MCF 10A (cell line): ENCODE data around the gene ARHGAP20. TPM values are rescaled to one million over a fixed set of nuclear protein-coding genes. Genes with fewer than 3 reads are reported as not detected.

Experiments used
- BruUV-seq: library from RNA; stranded (reverse); fragments of 400-500 nt; replicated peaks from 2 replicates; lab custom pipeline; 2021; lab: Mats Ljungman, UMichigan
- CTCF ChIA-PET: fragments of 300-600 bp; sonication (Branson Sonifier 250); formaldehyde crosslinking; extraction: SDS; loops from one replicate; lab custom pipeline; 2021; ENCODE audit warnings: antibody characterized with exemption, inconsistent platforms; lab: Yijun Ruan, JAX
- POLR2A ChIA-PET: fragments of 300-600, 350-650 bp; sonication (Branson Sonifier 250); formaldehyde crosslinking; extraction: SDS; loops from one replicate; lab custom pipeline; 2020; ENCODE audit warnings: antibody characterized with exemption, inconsistent platforms; lab: Yijun Ruan, JAX
- DNase-seq: peaks from one replicate; pipeline ENCODE4 v3.0.0-alpha.2; 2018; ENCODE audit not compliant: unreplicated experiment
- H3K27ac Mint-ChIP-seq: one replicate; pipeline ENCODE4 v1.8.0; 2022; ENCODE audit warnings: mild to moderate bottlenecking, low read depth, mixed read lengths; ENCODE audit not compliant: unreplicated experiment
- H3K27me3 Mint-ChIP-seq: one replicate; pipeline ENCODE4 v1.8.0; 2022; ENCODE audit warnings: mixed read lengths; ENCODE audit not compliant: insufficient read depth, unreplicated experiment
- H3K36me3 Mint-ChIP-seq: one replicate; pipeline ENCODE4 v1.8.0; 2022; ENCODE audit warnings: mild to moderate bottlenecking, moderate library complexity, mixed read lengths; ENCODE audit not compliant: insufficient read depth, unreplicated experiment
- H3K4me1 Mint-ChIP-seq: one replicate; pipeline ENCODE4 v1.8.0; 2022; ENCODE audit warnings: mixed read lengths; ENCODE audit not compliant: insufficient read depth, unreplicated experiment
- H3K4me3 Mint-ChIP-seq: one replicate; pipeline ENCODE4 v1.8.0; 2022; ENCODE audit warnings: mild to moderate bottlenecking, moderate library complexity, mixed read lengths; ENCODE audit not compliant: unreplicated experiment
- H3K9me3 Mint-ChIP-seq: one replicate; pipeline ENCODE4 v1.8.0; 2022; ENCODE audit warnings: mixed read lengths; ENCODE audit not compliant: unreplicated experiment
- intact Hi-C: fragments of 100-400 bp; cut with micrococcal nuclease; formaldehyde crosslinking; loops from 2 replicates; pipeline ENCODE4 v1.14.1; 2022
- total RNA-seq: library from RNA; stranded (reverse); gene quantifications from 2 replicates; pipeline ENCODE4 v1.2.3, GENCODE V29; 2022
- TF ChIP-seq, protein P1 (sequence below): fragments of 200-600 bp; IDR thresholded peaks from one replicate; pipeline ENCODE4 v1.8.0; 2022; ENCODE audit warnings: antibody characterized with exemption, mild to moderate bottlenecking; ENCODE audit not compliant: unreplicated experiment

Gene ARHGAP20
- total RNA-seq, 1 experiment from 2014 or later: not detected

DNA sequence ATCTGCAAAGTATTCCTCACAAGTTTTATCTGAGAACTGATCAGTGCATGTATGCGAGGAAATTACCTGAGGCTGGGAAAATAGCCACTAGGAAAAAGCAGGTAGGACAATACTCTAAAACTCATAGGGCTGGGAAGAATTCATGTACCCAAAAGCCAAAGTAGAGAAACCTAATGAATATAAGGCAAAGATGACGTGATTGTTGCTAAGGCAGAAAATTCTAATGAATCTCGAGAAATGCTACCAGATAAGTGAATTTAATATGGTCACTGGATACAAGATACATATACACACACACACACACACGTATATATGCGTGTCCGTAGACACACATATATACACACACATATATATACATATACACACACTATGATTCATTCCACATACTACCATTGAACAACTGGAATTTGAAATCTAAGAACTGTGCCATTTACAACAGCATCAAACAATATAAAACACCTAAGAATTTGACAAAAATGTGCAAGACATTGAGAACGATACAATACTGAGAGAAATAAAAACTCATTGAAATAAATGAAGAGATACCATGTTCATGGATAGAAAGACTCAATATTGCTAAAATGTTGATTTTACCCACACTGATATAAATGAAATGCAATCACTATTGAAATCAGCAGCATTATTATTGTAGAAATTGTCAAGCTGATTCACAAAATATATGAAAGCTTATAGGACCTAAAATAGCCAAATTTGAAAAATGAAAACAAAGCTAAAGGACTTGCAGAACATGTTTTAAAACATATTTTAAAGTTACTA, 46.4 kb downstream of the ARHGAP20 start:
- H3K9me3 Mint-ChIP-seq: no peaks in the 10 kb centered on the region
- ChIA-PET POLR2A (no interaction called here), CTCF (interaction anchor here (0.6 to 0.7 kb wide), 2 partner anchors 52 to 419 kb away, joined by 3 read pairs; no protein-coding TSS in a partner anchor)
- no peaks in the 10 kb centered on the region for H3K36me3 Mint-ChIP-seq
- no TSS peak for BruUV-seq
- DNase-seq: no peak
- H3K4me3 Mint-ChIP-seq: no peak overlapping the region
- TF ChIP-seq, protein P1, sequence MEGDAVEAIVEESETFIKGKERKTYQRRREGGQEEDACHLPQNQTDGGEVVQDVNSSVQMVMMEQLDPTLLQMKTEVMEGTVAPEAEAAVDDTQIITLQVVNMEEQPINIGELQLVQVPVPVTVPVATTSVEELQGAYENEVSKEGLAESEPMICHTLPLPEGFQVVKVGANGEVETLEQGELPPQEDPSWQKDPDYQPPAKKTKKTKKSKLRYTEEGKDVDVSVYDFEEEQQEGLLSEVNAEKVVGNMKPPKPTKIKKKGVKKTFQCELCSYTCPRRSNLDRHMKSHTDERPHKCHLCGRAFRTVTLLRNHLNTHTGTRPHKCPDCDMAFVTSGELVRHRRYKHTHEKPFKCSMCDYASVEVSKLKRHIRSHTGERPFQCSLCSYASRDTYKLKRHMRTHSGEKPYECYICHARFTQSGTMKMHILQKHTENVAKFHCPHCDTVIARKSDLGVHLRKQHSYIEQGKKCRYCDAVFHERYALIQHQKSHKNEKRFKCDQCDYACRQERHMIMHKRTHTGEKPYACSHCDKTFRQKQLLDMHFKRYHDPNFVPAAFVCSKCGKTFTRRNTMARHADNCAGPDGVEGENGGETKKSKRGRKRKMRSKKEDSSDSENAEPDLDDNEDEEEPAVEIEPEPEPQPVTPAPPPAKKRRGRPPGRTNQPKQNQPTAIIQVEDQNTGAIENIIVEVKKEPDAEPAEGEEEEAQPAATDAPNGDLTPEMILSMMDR: no peak
- peaks cover 89% of the 10 kb centered on the region for H3K27me3 Mint-ChIP-seq
- intact Hi-C loops: no loop called here
- H3K4me1 Mint-ChIP-seq: no peaks in the 10 kb centered on the region
- no peak overlapping the region for H3K27ac Mint-ChIP-seq

DNA sequence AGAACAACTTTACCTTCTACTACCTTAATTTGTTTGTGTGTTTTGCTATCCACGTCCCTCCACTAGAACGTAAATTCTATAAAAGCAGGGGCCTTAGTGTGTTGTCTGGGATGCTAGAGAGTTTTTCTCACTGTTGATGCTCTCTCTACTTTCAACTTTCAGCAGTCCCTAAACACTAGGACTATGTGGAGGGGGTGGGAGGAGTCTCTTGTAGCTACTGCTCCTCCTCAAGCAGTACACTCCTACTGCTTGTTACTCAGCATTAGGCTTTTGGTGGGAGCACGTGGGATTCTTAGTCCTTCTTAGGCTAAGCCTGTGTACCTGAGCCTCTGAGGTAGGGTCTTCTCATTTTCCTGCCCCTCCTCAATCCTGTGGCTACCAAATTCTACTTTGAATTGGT, 56.3 kb downstream of the ARHGAP20 start:
- CTCF ChIA-PET: interaction anchor here (0.6 kb wide), 2 partner anchors 60 to 1759 kb away, joined by 3 read pairs; no protein-coding TSS in a partner anchor
- Mint-ChIP-seq H3K4me1 (no peaks in the 10 kb centered on the region), H3K9me3 (peaks cover 15% of the 10 kb centered on the region)

DNA sequence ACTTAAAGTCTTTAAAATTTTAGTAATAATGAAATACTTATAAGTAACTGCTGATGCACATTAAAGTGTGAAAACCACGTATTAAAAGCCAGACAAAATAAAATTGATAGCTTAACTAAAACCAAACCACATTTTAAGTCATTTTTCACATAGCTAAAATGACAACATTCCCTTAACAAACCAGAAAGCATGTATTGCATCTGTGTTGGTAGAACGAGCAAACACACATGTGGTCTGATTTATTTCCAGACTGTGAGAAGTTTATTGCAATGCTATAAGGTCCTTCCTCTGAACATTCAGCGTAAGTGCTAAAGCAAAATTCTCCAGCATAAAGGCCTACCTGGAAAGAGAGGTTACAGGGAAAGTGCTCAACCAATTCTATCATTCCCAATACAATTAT, 57.8 kb downstream of the ARHGAP20 start:
- TF ChIP-seq, protein P1: no peak
- peaks cover 17% of the 10 kb centered on the region for H3K9me3 Mint-ChIP-seq
- intact Hi-C loops: no loop called here
- CTCF ChIA-PET: no interaction called here
- no peak for DNase-seq
- no TSS peak for BruUV-seq
- peaks cover 6% of the 10 kb centered on the region for H3K36me3 Mint-ChIP-seq
- no peak overlapping the region for H3K27ac Mint-ChIP-seq
- H3K4me3 Mint-ChIP-seq: no peak overlapping the region
- POLR2A ChIA-PET: no interaction called here
- peaks cover 71% of the 10 kb centered on the region for H3K27me3 Mint-ChIP-seq
- H3K4me1 Mint-ChIP-seq: no peaks in the 10 kb centered on the region

More for the DNA sequence above, 56.3 kb downstream of the ARHGAP20 start:
- TF ChIP-seq, protein P1: no peak
- BruUV-seq: no TSS peak
- H3K27me3 Mint-ChIP-seq: peaks cover 70% of the 10 kb centered on the region
- no peak overlapping the region for H3K27ac Mint-ChIP-seq
- POLR2A ChIA-PET: no interaction called here
- H3K4me3 Mint-ChIP-seq: no peak overlapping the region
- H3K36me3 Mint-ChIP-seq: peaks cover 4% of the 10 kb centered on the region
- no peak for DNase-seq
- intact Hi-C loops: no loop called here

DNA sequence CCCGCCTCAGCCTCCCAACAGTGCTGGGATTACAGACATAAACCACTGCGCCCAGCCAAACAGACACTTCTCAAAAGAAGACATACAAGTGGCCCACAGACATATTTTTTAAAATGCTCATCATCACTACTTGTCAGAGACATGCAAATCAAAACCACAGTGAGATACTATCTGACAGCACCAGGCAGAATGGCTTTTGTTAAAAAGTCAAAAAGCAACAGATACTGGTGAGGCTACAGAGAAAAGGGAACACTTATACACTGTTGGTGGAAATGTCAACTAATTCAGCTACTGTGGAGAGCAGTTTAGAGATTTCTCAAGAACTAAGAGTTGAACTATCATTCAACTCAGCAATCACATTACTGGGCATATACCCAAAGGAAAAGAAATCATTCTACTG, 67.0 kb downstream of the ARHGAP20 start:
- Mint-ChIP-seq H3K36me3 (no peaks in the 10 kb centered on the region), H3K9me3 (no peaks in the 10 kb centered on the region), H3K27ac (no peak overlapping the region), H3K4me3 (no peak overlapping the region), H3K4me1 (no peaks in the 10 kb centered on the region), H3K27me3 (peaks cover 86% of the 10 kb centered on the region)
- no peak for DNase-seq
- TF ChIP-seq, protein P1: no peak
- CTCF ChIA-PET: no interaction called here
- BruUV-seq: no TSS peak
- intact Hi-C loops: no loop called here
- POLR2A ChIA-PET: no interaction called here
